T-helper 17 cell (primary cell): Measurements from ENCODE around the gene TERB2. TPM values are rescaled to one million over a fixed set of nuclear protein-coding genes. Genes with fewer than 3 reads are reported as not detected.
"Not testable (repeated sequence)": the region's sequence is repeated elsewhere in the genome, so short reads cannot be mapped to it uniquely, and the experiment has no call there.

Experiments used
- ATAC-seq: fragments of 150-1000 bp; cut with Tn5 transposase; 2 replicates; pipeline ENCODE4 v1.10.0; 2021; ENCODE audit warnings: mild to moderate bottlenecking, moderate library complexity
- DNase-seq, 3 donors: peaks; one replicate each; pipeline versions ENCODE4 v3.0.0 to v3.0.0-alpha.2; 2020 to 2021
- H3K9me3 ChIP-seq: one replicate; pipeline ENCODE4 v1.7.0; 2013; ENCODE audit warnings: low read length, mild to moderate bottlenecking; ENCODE audit not compliant: control insufficient read depth, poor library complexity, severe bottlenecking
- H3K27ac Mint-ChIP-seq: one replicate; pipeline ENCODE4 v1.8.0; 2022; ENCODE audit warnings: mild to moderate bottlenecking, moderate library complexity, mixed read lengths
- H3K27me3 Mint-ChIP-seq: one replicate; pipeline ENCODE4 v1.8.0; 2022; ENCODE audit warnings: mixed read lengths
- H3K36me3 Mint-ChIP-seq: one replicate; pipeline ENCODE4 v1.8.0; 2022; ENCODE audit warnings: low read depth, mixed read lengths
- H3K4me1 Mint-ChIP-seq: one replicate; pipeline ENCODE4 v1.8.0; 2022; ENCODE audit warnings: mild to moderate bottlenecking, mixed read lengths
- H3K4me3 Mint-ChIP-seq: one replicate; pipeline ENCODE4 v1.8.0; 2022; ENCODE audit warnings: mild to moderate bottlenecking, moderate library complexity, mixed read lengths
- total RNA-seq, 4 donors: library from RNA in 2 of 4; stranded (reverse) in 2 of 4; gene quantifications; one replicate each; pipeline ENCODE4 v1.2.3 and lab custom pipeline; 2022 to 2026

The TERB2 gene
- total RNA-seq, 2 donors from 2014 or later = not detected

DNA sequence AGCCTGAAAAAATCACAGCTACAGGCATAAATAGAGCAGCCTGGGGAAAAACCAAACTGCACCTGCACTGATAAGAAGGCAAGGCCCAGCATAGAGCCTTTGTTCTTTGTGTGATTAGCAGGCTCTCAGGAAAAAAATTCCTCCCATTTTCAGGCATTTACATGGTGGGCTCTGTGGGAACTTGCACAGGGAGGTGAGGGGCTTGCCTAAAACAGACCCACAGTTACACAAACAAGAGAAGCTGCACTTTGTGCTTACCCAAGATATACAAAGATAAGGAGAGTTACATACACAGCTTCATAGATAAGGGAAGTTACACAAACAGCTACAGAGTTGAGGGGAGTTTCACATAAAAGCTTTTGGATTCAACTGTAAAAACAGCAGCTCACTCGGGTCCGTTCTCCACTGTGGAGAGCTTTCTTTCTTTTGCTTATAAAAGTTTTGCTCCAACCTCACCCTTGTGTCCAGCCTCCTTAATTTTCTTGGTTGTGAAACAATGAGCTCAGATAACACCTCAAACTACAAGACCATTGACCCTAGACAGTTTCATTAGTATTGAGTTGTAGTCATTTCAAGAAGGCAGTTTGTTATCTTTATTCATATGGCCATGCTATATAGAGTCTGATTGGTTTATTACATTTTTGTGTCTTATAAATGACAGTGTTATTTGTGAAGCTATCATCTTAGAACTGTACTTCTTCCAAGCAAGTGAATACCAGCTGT is 23.3 kb downstream of the TERB2 start:
- not testable (repeated sequence) for H3K4me3 Mint-ChIP-seq, H3K36me3 Mint-ChIP-seq, H3K4me1 Mint-ChIP-seq, H3K9me3 ChIP-seq, DNase-seq, ATAC-seq, H3K27ac Mint-ChIP-seq
- peaks cover 25% of the 10 kb centered on the region for H3K27me3 Mint-ChIP-seq

DNA sequence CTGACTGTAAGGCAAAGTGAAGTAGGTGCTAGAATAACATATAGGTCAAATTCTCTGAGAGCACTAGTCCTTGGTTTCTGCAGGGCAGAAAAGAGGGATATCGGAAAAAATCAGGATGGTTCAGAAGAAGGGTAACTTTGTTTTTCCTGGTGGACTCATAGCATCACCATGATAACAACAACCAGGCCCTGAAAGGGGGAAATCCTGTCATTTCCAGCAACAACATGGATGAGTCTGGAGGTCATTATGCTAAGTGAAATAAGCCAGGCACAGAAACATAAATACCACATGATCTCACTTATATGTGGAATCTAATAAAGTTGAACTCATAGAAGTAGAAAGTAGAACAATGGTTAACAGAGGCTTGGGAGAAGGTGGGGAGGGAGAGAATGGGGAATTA is 27.7 kb downstream of the TERB2 start:
- ATAC-seq, H3K27ac Mint-ChIP-seq, DNase-seq, H3K36me3 Mint-ChIP-seq, H3K4me3 Mint-ChIP-seq, H3K9me3 ChIP-seq, H3K4me1 Mint-ChIP-seq: not testable (repeated sequence)
- H3K27me3 Mint-ChIP-seq = peaks cover 38% of the 10 kb centered on the region

DNA sequence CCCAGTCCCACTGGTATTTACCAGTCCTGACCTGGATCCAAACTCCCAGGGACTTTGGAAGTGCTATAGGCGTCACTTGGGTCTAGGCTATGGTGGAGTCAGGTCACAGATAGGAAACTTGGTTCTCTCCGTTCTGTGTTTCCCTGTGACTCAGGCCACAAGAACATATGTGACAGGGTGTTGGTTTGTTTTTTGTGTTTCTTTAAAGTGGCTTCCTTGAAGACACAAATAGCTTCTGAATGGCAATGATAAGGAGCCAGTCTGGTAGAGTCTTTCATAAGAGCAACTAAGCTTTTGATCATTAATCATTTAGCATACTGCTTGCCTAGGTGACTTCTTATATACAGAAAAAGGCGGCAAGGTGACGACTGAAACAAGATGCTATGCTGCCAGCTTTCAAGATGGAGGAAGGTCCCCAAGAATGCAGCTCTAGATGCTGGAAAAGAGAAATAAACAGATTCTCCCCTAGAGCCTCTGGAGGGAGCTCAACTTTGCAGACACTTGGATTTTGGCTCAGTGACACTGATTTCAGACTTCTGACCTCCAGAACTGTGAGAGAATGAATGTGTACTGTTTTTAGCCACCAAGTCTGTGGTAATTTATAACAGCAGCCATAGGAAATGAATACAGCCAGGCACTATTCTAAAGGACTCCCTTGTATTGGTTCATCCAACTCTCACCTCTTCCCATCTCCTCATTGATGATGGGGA is 30.0 kb downstream of the TERB2 start:
- H3K4me1 Mint-ChIP-seq, H3K9me3 ChIP-seq, DNase-seq, H3K27ac Mint-ChIP-seq, ATAC-seq, H3K36me3 Mint-ChIP-seq, H3K4me3 Mint-ChIP-seq: not testable (repeated sequence)
- peaks cover 41% of the 10 kb centered on the region for H3K27me3 Mint-ChIP-seq

DNA sequence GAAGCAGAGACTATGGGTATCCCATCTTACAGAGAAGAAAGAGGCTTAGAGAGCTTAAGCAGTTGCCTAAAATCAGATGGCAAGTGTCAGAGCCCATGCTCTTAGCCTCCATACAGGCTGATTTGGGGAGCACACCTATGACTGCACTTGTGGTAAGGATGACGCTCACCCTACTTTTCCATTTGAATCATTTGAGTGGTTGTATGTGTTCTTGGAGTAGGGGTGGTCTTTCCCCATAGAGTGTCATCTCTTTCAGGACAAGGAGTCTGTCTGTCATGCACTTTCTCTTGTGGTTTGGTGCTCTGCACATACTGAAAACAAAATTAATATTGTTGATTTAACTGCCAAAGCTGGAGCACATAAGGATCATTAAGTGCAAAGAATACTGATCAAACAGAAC is 31.2 kb downstream of the TERB2 start:
- H3K27me3 Mint-ChIP-seq = peaks cover 45% of the 10 kb centered on the region
- not testable (repeated sequence) for H3K4me1 Mint-ChIP-seq, H3K36me3 Mint-ChIP-seq, H3K4me3 Mint-ChIP-seq, ATAC-seq, H3K27ac Mint-ChIP-seq, H3K9me3 ChIP-seq, DNase-seq

DNA sequence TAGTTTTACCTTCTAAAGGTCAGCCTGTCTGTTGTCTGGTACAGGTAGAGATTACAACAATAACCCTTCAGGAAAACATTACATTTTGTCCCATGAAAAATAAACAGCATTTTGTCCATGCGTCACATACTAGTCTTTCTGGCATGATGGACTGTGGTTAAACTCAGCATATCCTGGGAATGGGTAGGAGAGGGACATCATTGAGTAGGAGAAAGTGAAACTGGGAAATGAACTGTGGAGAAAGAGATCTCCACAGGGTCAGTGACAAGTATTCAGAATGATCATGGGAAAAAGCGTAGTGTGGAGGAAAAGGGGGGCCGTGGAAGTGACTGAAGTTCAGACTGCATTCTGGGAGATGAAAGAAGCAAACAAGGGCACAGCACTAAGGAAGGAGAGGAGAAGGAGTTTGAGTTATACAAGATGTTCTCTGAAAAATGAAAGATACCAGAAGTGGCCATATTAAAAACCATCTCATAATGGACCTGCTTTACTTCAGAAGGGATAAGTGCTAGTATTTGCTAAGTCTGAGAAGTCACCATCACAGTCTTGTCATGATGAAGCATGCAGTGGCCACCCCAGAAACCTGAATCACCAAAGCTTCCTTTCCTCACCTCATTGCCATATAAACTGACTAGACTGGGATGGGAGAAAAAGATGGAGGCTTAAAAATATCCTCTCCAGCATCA is 31.8 kb downstream of the TERB2 start:
- ATAC-seq = not testable (repeated sequence)
- H3K27me3 Mint-ChIP-seq = peaks cover 46% of the 10 kb centered on the region

DNA sequence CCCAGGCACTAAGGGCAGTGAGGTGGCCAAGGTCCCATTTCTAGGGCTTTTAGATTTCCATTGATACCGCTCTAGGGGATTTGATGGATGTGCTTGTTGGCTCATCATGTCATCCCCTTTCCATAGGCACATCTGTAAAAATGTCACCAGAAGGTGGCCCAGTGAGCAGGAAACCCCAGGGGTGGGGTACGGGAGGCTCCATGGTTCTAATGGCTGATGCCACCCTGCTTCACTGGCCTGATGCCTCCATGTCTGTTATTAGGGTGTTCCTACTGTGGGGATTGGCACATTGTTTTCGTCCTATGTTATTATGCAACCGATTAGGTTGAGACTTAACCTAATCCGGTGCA is 32.4 kb downstream of the TERB2 start:
- not testable (repeated sequence) for H3K9me3 ChIP-seq, ATAC-seq, H3K4me1 Mint-ChIP-seq, DNase-seq, H3K4me3 Mint-ChIP-seq, H3K36me3 Mint-ChIP-seq, H3K27ac Mint-ChIP-seq
- peaks cover 41% of the 10 kb centered on the region for H3K27me3 Mint-ChIP-seq

More for the DNA sequence above, 31.8 kb downstream of the TERB2 start:
- H3K4me1 Mint-ChIP-seq, H3K36me3 Mint-ChIP-seq, DNase-seq, H3K4me3 Mint-ChIP-seq, H3K27ac Mint-ChIP-seq, H3K9me3 ChIP-seq: not testable (repeated sequence)

DNA sequence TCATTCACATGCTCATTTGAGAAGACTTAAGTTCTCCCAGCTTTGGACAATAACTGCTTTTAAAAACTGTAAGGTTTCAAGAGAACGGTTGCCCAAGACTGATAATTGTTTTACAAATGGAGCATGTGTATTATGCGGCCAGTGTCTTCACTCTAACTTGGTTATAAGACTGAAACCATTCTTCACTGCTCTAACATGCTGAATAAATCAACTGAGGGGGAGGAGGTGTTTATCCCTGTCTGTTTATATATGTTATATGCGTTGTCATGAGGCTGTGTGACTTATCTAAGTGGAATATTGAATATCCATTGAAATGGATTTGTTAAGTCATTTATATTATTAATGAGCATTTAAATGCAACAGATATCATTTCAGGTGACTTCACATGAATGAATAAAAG is 41.1 kb downstream of the TERB2 start:
- H3K4me3 Mint-ChIP-seq, H3K27ac Mint-ChIP-seq, H3K27me3 Mint-ChIP-seq: not testable (repeated sequence)

DNA sequence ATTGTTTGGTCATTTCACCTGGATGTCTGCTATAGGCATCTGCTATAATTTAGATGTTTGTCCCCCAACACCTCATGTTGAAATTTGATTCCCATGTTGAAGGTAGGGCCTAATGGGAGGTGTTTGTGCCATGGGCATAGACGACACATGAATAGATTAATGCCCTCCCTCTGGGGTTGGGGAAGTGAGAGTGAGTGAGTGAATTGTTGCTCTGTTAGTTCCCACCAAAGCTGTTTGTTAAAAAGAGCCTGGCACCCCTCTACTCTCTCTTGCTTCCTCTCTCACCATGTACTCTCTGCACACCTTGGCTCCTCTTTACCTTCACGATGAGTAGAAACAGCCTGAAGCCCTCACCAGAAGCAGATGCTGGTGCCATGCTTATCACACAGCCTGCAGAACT is 42.6 kb downstream of the TERB2 start:
- Mint-ChIP-seq H3K27ac (no peak overlapping the region), H3K4me1 (no peaks in the 10 kb centered on the region), H3K4me3 (no peak overlapping the region), H3K36me3 (no peaks in the 10 kb centered on the region), H3K27me3 (no peaks in the 10 kb centered on the region)
- H3K9me3 ChIP-seq = no peaks in the 10 kb centered on the region
- DNase-seq = no peak
- no peak for ATAC-seq

More for the DNA sequence above, 41.1 kb downstream of the TERB2 start:
- DNase-seq, ATAC-seq, H3K4me1 Mint-ChIP-seq, H3K9me3 ChIP-seq, H3K36me3 Mint-ChIP-seq: not testable (repeated sequence)

DNA sequence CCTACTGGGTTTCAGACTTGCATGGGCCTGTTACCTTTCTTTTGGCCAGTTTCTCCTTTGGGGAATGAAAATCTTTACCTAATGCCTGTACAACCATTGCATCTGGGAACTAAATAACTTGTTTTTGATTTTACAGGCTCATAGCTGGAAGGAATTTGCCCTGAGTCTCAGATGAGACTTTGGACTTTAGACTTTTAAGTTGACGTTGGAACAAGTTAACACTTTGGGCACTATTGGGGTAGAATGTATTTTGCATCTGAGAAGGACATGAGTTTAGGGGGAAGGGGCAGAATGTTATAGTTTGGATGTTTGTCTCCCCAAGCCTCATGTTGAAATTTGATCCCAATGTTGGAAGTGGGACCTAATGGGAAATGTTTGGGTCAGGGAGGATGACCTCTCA is 44.7 kb downstream of the TERB2 start:
- H3K36me3 Mint-ChIP-seq, H3K27me3 Mint-ChIP-seq, H3K27ac Mint-ChIP-seq, H3K4me3 Mint-ChIP-seq, ATAC-seq, DNase-seq, H3K9me3 ChIP-seq, H3K4me1 Mint-ChIP-seq: not testable (repeated sequence)

DNA sequence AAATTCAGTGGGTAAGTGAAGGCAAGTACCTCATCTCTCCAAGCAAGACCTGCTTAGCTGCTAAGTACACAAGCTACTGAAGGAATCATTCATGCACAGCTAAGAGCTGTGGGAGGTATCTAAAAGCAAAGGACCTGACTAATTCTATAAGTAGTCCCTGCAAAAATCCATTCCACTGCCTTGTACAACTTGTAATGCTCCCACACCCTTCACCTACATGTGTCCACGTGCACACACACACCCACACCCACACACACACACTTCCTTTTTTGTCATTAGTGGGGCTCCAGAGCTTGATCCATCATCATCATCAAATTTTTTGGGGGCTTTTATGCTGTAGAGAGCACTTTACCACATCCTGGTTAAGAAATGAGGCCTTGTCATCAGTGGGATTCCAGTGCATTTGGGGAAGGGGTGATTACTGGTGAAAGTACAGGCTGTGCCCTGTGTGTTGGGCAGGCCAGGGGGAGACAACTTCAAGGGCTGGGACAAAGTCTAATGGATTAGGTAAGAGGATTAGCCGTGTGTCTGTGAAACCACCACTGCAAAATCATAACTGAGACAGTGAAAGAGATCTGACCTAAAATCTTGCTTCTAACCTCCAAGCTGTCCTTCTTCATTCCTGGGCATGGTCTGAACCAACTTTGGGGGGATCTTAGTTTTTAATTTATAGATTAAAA is 47.4 kb downstream of the TERB2 start:
- H3K27ac Mint-ChIP-seq, H3K4me1 Mint-ChIP-seq: not testable (repeated sequence)

DNA sequence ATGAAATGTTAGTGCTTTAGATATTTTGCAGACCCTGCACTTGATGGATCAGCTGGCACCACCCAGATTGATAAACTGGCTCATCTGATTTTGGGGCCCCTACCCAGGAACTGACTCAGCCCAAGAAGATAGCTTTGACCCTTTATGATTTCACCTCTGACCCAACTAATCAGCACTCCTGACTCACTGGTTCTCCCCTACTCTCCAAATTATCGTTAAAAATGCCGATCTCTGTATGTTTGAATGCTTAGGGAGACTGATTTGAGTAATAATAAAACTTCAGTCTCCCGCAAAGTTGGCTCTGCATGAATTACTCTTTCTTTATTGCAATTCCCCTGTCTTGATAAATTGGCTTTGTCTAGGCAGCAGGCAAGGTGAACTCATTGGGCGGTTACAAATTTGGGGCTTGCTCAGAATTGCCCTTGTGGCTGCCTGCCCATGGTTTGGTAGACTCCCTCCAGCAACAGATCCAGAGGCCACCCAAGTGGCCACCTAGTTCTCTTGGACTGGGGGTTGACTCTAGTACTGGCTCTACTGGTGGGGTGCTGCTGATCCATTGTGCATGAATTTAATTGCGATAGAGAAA is 48.2 kb downstream of the TERB2 start:
- H3K36me3 Mint-ChIP-seq, H3K27me3 Mint-ChIP-seq, H3K4me3 Mint-ChIP-seq, H3K4me1 Mint-ChIP-seq, ATAC-seq, DNase-seq, H3K27ac Mint-ChIP-seq, H3K9me3 ChIP-seq: not testable (repeated sequence)

More for the DNA sequence above, 47.4 kb downstream of the TERB2 start:
- not testable (repeated sequence) for DNase-seq, H3K27me3 Mint-ChIP-seq, ATAC-seq, H3K9me3 ChIP-seq, H3K36me3 Mint-ChIP-seq, H3K4me3 Mint-ChIP-seq

DNA sequence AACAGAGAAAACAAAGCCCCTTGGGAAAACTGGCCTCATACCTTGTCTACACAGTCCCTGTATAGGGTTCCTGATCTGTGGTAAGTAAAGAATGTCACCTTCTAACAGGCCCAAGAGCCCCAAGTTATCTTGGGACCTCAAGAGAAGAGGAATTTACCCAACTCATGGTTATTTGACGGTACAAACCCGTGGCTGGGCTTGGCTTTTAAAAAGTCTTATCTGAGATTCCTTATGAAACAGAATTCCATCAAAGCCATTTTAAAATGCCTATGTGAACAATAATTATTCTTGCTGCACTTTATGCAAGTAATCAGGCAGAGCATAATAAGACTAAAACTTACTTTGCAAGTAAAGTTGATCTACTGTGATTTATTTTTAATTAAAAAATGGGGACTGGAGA is 52.6 kb downstream of the TERB2 start:
- H3K4me3 Mint-ChIP-seq = no peak overlapping the region
- H3K27ac Mint-ChIP-seq = no peak overlapping the region
- ATAC-seq (no peak), DNase-seq (no peak)
- peaks cover 23% of the 10 kb centered on the region for H3K27me3 Mint-ChIP-seq
- no peaks in the 10 kb centered on the region for H3K9me3 ChIP-seq
- H3K36me3 Mint-ChIP-seq = no peaks in the 10 kb centered on the region
- H3K4me1 Mint-ChIP-seq = no peaks in the 10 kb centered on the region

DNA sequence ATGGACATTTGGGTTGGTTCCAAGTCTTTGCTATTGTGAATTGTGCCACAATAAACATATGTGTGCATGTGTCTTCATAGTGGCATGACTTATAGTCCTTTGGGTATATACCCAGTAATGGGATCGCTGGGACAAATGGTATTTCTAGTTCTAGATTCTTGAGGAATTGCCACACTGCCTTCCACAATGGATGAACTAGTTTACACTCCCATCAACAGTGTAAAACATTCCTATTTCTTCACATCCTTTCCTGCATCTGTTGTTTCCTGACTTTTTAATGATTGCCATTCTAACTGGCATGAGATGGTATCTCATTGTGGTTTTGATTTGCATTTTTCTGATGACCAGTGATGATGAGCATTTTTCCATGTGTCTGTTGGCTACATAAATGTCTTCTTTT is 58.6 kb downstream of the TERB2 start:
- not testable (repeated sequence) for H3K4me1 Mint-ChIP-seq

More for the DNA sequence above, 58.6 kb downstream of the TERB2 start:
- peaks cover 61% of the 10 kb centered on the region for H3K27me3 Mint-ChIP-seq
- not testable (repeated sequence) for ATAC-seq, H3K9me3 ChIP-seq, H3K36me3 Mint-ChIP-seq, DNase-seq, H3K4me3 Mint-ChIP-seq, H3K27ac Mint-ChIP-seq
